Kasumi-1 (cell line): ENCODE results near the gene TGFBR3.

ENCODE experiments used
- DNase-seq, 2 experiments: peaks; one replicate each; lab custom pipeline; 2025; lab: John Stamatoyannopoulos, UW

The TGFBR3 gene

DNA sequence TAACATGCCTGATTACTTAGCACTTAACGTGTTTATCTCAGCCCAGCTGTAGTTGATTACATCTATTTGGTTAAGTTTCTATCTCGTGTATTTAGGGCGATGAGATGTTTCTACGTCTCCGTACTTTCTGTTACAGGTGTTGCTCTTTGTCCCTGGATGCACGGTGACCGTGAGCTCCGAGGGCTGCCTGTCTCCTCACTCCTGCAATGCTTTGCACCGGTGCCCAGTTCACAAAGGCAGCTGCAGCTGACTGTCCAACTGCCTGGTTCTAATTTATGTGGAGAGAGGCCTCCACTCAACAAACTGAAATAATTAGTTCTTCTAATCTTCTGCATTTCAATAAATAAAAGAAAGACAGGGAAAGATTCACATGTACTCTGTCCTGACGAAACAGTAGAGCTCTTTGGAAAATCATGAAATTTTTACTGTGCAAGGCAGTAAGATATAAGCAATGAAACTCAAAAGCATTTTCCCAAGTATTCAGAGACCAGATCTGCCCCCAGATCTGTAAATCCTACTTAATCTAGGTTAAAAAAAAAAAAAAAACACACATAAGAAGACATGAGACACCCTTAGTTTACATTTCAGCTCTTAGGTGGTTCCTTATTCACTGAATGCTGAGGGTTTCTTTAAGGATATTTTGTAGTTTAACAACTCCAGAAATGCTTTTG is 108.2 kb downstream of the TGFBR3 start:
- DNase-seq: no peak

DNA sequence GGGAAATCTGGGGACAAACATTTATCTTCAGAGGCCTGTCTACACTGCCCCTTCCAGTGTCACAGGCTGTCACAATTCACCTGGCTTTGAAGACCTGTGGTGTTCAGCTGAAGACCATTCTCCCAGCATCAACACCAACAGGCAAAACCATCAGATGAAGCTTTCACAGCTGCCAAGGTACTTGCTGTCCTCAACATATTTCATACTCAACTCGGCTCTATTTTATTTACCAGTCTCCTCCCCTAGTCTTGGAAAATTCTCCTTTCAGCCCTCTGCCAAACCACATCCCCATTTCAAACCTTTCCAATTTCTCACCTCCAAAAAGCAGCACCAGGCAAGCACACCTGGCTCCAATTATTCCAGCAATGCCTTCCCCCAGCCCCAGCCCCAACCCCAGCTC is 108.8 kb downstream of the TGFBR3 start:
- DNase-seq: no peak

DNA sequence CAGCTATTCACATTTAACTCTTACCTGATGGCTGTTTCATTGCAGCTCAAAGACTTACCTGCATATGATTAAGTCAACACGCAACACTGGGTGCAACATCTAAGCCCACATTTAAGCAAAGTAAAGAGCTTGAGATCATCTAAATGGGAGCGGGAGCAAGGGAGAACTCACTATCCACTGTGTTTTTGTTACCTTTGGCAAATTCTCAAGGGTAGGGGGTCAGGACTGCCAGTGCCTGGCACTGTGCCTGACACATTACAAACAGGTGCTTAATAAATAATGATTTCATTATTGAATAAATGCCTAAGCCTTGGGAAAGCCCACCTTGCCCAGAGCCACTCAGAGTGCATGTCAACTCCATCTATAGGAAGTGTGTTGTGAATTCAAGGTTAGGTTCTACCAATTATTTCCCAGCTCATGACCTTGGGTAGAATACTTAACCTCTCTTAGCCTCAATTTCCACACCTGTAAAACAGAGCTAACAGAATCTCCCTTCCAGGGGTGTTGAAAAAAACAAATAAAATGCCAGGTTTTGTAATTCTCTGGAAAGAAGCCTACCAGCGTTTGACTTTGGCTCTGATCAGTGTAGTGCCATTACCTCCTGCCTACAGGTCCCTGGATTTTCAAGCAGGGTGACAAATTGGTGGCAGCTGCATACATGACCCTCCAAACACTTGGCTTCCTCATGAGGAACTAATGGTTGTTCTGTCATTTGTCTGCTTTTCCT is 109.7 kb downstream of the TGFBR3 start:
- DNase-seq: no peak

DNA sequence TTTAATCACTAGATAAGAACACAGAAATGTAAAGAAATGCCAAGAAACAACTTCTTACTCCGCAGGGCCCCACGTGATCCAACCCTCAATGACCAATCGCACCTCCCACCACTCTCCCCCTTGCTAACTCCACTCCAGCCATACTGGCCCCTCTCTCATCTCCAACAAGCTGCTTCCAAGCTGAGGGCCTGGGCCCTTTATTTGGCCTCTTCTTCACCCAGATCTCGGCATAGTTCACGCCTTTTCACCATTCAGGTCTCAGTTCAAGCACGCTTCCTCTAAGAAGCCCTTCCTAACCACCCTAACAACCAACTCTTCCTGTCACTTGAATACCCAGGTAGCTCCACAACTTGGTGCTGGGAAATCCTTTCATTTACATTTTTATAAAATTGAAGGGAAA is 110.7 kb downstream of the TGFBR3 start:
- no peak for DNase-seq

DNA sequence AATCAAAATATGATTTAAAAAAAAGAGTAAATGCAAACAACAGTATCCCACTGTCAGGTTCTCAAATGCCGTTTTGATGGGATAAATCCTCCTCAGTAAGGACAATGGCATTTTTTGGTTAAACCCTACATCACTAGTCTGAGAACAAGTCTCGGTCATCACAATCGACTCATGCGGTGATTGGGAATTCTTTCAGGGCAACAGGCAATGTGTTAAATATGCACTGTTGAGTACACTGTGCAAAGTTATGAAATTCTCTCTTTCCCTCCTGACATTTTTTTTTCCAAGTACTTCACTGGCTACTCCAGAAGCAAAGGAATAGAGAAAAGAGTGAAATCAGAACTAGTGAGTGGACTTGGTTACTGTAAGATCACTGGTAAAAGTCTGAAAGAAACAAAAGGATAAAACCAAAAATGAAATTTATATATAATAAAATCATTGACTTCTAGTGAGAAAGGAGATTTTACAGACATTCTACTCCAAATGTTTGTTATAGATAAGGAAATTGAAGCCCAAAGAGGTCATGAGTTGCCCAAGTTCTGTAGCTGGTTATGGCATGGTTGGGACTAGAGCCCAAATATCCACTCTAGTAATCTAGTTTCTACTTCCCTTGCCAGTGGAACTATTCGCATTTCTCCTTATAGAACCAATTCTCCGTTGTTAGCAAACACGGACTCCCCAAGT is 111.3 kb downstream of the TGFBR3 start:
- DNase-seq: no peak

DNA sequence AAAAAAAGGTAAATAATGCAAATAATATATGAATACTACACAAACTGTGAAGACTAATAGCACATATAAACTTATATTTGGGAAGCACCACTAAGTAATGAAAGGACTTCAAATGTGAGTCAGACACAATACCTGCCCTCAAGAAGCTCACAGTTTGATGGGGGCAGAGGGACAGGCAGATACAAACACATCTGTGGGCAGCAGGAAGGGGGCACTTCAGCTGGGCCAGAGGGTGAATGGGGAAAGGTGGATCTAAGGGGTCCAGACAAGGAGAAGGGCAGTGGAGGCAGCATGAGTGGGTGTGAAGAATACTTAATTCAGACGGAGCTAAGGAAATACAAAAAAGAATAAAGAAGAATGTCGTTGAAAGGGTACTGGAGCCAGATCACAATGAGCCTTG is 114.2 kb downstream of the TGFBR3 start:
- DNase-seq: no peak

DNA sequence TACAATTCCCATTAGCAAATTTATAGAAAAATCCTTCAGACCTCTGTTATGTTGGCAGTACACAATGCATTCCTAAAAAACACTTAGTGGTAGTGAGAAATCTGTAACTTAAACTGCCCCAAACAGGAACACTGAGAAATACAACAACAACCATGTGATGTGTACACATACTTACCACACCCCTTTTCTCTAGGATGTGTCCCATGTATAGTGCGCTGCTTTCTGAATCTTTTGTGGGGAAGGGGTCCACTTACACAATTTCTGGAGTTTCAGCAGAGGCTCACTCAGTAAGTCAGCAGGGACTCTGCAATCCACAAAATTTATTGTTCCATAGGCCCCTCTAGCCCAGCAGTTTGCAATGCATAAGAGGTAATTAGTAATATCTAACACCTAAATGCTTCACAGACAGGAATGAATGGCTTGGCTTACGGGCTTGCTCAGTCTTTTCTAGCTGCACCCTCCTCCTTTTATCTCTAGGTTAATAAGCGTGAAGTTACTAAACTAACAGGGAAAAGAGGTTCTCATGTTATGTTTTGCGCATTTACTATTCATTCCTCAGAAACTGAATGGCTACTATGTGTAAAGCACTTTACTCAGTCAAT is 115.2 kb downstream of the TGFBR3 start:
- no peak for DNase-seq

DNA sequence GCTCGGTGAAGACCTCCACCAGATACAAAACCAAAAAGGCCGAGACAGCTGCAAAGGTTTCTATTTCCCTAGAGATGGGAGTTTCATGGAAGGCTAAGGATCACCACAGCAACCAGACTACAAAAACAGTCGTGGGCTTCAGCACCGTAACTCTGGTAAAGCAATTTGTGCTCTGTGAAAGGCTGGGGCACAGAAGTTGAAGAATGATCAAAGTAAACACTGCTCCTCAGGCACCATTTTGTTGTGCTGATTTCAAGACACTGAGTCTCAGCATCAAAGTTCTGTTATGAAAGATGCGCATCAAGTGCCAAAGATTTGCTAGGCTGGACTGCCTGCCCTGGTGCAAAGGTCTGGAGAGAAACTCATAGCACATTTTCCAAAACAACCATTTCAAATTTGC is 116.2 kb downstream of the TGFBR3 start:
- DNase-seq: no peak

DNA sequence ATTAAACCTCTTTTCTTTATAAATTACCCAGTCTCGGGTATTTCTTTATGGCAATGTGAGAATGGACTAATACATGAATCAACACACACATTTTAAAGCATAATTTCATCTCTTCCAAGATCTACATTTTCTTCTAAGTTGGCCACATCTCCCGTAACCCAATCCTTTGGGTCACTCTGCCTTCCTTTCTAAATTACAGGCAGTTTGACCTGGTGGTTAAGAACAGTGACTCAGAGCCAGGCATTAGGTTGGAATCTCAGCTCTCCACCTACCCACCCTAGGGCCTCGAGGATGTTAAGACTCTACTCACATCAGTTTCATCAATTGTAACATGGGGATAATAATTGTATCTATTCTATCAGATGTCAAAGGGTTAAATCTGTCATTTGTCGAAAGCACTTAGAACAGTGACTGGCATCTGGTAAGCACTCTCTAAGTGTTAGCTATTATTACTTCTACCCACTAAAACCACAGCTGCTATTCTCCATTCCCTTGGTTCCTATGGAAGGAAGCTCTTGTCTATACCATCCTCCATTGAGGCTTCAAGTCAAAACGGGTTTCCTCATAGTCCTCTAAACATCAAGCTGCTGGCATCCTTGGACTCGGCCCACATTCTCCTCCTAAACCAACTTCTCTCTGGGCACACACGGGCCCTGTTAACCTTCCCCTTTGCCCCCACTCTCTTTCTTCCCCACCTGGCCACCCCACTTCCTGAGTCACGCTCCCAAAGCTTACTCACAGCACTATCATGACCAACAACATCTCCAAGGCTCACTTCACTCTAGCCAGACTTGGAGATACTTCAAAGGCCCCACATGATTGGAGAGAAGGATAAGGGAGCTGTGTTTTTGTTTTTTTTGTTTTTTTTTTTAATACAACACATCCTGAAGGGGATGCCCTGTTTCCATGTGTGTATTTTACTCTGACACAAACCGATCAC is 116.9 kb downstream of the TGFBR3 start:
- DNase-seq: no peak

DNA sequence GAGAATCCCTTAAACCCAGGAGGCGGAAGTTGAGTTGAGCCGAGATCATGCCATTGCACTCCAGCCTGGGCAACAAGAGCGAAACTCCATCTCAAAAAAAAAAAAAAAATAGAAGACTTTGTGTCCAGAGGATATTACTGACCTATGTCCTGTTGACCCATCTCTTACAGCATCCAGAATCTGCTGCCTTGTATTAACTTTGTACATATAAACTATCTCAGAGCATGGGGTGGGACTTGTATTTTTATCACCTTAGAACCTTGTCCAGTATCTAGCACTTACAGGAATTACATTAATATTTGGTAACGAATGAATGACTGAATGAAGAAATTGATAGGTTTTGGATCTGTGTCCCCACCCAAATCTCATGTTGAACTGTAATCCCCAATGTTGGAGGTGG is 117.8 kb downstream of the TGFBR3 start:
- DNase-seq: no peak

DNA sequence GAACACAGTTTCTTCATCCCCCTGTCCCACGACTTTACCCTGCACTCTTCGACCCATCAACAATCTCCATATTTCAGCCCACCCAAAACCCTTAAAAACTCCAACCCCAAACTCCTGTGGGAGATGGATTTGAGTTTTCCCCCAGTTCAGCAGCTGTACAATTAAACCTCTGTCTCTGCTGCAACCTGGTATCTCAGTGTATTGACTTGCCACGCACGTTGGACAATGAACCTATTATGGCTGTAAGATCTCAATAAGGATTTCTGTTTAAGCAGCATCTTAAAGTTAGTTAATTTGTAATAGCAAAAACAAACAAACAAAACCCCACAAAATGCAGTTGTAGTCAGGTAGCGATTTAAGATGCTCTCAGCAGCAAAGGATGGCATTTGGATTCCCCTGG is 119.1 kb downstream of the TGFBR3 start:
- no peak for DNase-seq

DNA sequence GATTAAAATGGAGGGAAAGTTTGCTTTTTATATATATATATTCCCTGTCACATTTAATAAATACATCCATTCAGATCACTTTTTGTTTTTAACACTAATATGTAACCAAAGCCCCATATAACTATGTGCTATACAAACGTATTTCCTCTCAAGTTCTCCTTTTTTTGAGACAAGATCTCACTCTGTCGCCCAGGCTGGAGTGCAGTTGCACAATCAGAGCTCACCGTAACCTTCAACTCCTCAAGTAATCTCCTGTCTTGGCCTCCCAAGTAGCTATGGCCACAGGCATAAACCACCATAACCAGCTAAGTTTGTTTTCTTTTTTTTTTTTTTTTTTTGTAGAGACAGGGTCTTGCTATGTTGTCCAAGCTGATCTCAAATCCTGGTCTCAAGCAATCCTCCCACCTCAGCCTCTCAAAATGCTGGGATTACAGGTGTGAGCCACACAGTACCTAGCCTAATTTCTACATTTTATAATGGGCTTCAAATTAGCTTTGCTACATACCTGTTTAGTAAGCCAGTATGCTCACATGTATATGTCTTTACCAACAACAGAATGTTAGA is 120.0 kb downstream of the TGFBR3 start:
- DNase-seq: peak; percentile 16 to 19

DNA sequence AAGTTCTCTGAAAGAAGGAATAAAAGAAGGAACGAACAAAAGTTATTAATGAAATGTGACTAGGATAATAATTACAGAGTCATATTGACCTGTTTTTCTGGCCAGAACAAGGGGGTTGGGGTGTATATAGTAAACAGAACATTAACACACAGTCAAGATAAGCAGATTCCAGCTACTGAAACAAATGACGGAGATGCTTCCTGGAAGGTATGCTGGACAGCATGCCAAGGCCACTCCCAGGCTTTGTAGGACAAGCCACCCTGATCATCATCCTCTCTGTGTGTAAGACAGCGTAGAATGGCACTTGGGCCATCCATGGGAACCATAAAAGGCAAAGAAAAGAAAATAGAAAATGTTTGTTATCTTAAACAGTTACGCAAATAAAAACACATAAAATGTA is 120.7 kb downstream of the TGFBR3 start:
- no peak for DNase-seq

DNA sequence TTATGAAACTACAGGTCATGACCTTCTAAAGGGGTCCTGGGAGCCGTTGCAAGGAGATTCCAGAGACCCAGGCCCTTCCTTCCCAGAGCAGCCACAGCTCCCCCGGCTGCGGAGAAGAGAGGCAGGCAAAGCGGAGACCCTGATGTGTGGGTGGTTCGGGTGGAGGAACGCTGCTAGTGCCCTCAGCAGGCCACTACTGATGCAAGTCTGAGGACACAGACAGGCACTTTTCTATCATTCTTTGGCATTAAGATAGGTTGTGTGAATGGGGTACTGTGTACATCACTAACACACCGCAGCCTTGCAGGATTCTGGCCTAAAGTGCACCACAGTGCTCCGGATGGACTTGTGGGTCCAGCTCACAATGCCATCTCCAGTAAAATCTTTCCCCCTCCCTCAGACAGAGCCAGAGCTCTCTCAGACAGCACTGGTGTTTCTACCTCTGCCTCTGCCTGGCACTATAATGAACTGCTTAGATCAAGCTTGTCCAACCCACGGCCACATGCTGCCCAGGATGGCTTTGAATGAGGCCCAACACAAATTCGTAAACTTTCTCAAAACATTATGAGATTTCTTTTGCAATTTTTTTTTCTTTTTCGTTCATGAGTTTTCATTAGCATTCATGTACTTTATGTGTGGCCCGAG is 121.4 kb downstream of the TGFBR3 start:
- DNase-seq: no peak

DNA sequence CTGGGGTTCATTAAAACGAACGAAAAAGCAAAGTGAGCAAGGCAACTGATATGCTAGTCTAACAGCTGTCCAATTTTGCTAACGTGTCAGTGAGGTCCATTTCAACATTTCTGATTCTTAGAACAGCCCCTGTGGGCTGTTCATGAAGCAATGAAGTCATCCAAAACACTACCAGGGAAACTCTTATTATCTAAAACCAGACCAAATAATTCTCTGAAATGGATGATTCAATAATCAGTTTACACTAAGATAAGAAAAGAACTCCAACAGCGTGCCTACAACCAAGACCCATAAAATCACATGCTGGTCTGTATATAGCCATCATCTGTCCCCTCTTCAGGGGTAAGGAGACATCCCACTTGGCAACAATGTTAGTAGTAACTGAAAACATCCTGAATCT is 122.7 kb downstream of the TGFBR3 start:
- DNase-seq: no peak

DNA sequence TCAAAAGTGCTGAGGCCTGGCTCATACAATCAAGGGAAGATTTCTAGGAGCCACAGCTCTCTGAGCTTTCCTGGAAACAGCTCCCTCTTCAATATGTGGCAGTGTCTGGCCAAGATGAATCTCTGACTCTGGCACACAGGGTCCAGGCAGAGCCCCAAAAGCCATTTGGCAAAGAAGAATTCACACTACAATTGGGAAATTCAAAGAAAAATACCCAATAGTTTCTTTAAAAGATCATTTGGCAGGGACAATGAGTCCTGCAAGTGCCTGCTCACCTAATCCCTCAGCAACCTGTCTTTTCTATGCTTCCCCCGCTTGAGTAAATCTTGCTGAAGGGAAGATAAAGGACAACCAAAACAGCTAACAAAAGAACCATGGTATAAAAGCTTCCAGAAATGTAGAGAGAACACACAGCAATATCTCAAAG is 124.6 kb downstream of the TGFBR3 start:
- no peak for DNase-seq

DNA sequence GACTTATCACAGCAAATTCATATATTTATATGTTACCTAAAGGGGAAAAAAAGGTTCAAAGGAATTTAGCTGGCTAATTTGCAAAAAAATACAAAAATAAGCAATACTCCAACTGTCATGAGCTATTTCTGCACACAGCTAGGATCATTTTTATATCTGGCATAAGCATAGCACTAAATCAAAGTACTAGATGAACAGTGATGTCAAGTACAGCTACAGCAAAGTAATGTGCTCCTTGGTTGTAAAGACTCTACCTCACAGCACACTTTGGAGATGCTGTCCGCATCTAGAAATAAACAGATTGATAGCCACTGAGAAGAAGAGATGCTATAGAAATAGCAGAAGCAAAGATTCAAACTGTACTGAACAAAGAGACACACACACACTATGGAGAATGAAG is 125.4 kb downstream of the TGFBR3 start:
- DNase-seq: no peak

DNA sequence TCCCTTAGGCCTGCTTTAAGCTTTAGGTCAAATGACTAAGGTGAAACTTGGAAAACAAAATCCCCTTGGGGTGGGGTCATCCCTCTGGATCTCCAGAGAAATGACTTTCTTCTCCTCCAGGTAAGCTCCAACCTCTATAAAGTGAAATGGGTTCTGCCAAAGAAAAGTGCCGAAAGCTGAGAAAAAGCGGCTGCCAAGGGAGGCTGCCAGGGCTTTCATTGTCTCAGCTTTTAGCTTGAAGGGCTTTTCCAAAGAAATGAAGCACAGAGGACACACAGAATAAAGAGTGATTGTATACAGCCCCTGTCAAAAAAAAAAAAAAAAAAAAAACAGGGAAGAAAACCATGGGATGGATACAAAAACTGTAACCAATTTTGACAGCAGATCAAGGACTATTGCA is 126.9 kb downstream of the TGFBR3 start:
- DNase-seq: no peak

DNA sequence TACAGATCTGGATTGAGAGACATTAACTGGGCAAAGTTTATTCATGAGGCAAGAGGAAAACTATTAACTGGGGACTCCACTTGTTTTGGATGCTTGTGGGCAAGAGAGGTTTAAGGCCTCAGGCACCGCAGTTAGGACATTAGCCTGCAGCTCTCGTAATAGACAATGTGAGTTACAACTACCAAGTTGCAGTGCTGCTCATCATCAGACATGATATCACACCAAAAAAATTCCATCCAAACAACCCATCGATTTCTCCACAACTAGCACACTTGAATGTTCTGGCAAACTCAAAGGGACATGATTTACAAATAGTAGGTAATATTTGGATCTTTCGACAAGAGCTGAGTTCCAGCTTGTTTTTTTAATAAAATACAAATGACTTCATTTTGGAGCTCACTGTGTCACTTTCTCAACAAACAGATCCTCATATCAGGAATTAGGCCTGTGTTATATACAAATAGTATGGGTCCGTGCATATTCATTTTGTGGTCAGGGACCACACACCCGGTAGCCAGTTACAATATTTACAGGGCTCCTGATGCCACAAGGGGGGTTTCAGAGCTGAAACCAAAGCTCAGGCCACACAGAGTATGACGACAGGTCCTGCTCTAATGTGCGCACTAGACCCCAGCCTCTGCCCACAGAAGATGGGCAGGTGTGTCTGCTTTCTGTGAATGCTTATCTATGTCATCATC is 128.0 kb downstream of the TGFBR3 start:
- DNase-seq: no peak

DNA sequence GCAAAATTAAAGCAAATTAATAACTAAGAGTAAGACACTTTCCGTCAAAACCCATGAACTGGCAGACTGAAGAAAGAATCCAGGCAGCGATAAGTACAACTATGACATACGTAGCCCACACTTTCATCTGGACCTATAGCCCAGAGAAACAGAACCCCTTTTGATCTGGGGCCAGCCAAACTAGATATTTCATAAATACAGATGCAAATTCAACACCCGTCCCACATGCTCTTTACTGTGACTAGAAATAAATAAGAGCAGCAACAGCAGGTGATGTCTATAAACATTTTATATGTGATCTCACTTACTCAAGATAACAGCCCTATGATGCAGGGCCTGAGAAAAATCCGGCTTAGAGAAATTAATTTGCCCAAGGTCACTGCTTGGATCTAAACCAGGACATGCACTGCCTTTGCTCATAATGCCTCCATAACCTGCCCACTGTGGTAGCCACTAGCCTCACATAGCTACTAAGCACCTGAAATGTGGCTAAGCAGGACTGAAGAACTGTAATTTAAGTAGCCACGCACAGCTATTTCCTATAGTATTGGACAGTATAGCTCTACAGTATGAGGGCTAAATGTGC is 130.2 kb downstream of the TGFBR3 start:
- no peak for DNase-seq
